GM18519 (cell line): ENCODE results near the gene GDF7.
"Not testable (repeated sequence)": the region's sequence is repeated elsewhere in the genome, so short reads cannot be mapped to it uniquely, and the experiment has no call there.

Experiments used
- ATAC-seq: cut with Tn5 transposase; IDR thresholded peaks from one replicate; pipeline ENCODE4 v1.9.1; 2021; ENCODE audit warnings: mild to moderate bottlenecking, moderate library complexity; ENCODE audit not compliant: unreplicated experiment, low FRiP score

GDF7 gene

GRCh38 chr2:20691076-20691734 lies 24.3 kb downstream of the GDF7 start:
- ATAC-seq = no peak

GRCh38 chr2:20692081-20692480 lies 25.1 kb downstream of the GDF7 start:
- ATAC-seq = no peak

GRCh38 chr2:20693317-20693716 lies 26.4 kb downstream of the GDF7 start:
- ATAC-seq = no peak

GRCh38 chr2:20696366-20696765 lies 29.4 kb downstream of the GDF7 start:
- no peak for ATAC-seq

GRCh38 chr2:20697322-20697934 lies 30.5 kb downstream of the GDF7 start:
- ATAC-seq = no peak

- ATAC-seq = no peak
These were observed 32.1 kb downstream of the GDF7 start for GRCh38 chr2:20698916-20699613.

GRCh38 chr2:20702563-20702962 lies 35.6 kb downstream of the GDF7 start:
- ATAC-seq = no peak

- ATAC-seq = no peak
These were observed 37.9 kb downstream of the GDF7 start for GRCh38 chr2:20704886-20705285.

- no peak for ATAC-seq
These were observed 39.3 kb downstream of the GDF7 start for GRCh38 chr2:20706217-20706616.

- no peak for ATAC-seq
These were observed 39.8 kb downstream of the GDF7 start for GRCh38 chr2:20706786-20707185.

- ATAC-seq = no peak
These were observed 40.7 kb downstream of the GDF7 start for GRCh38 chr2:20707601-20708000.

GRCh38 chr2:20711641-20712040 lies 44.7 kb downstream of the GDF7 start:
- not testable (repeated sequence) for ATAC-seq

- not testable (repeated sequence) for ATAC-seq
These were observed 46.6 kb downstream of the GDF7 start for GRCh38 chr2:20713585-20713984.

GRCh38 chr2:20714412-20714811 lies 47.5 kb downstream of the GDF7 start:
- not testable (repeated sequence) for ATAC-seq

GRCh38 chr2:20716164-20716563 lies 49.2 kb downstream of the GDF7 start:
- ATAC-seq = not testable (repeated sequence)

GRCh38 chr2:20717641-20718040 lies 50.7 kb downstream of the GDF7 start:
- no peak for ATAC-seq

- ATAC-seq = no peak
These were observed 55.8 kb downstream of the GDF7 start for GRCh38 chr2:20722592-20723240.

GRCh38 chr2:20723543-20723942 lies 56.6 kb downstream of the GDF7 start:
- no peak for ATAC-seq

- no peak for ATAC-seq
These were observed 57.6 kb downstream of the GDF7 start for GRCh38 chr2:20724500-20725053.

- ATAC-seq = no peak
These were observed 58.8 kb downstream of the GDF7 start for GRCh38 chr2:20725782-20726181.

GRCh38 chr2:20726913-20727312 lies 60.0 kb downstream of the GDF7 start:
- no peak for ATAC-seq
